Naive B cell (primary cell): Measurements from ENCODE around the gene CXCL10. TPM values are rescaled to one million over a fixed set of nuclear protein-coding genes. Genes with fewer than 3 reads are reported as not detected.
A peak's percentile ranks its signal among the peaks of the same experiment; 100 is the strongest.
"Not testable (repeated sequence)": the region's sequence is repeated elsewhere in the genome, so short reads cannot be mapped to it uniquely, and the experiment has no call there.

ENCODE experiments used
- ATAC-seq, 2 donors: fragments of 150-1000 bp; cut with Tn5 transposase; 2 replicates each; pipeline ENCODE4 v1.10.0; 2021; ENCODE audit warnings: low read depth in 2 of 2, mild to moderate bottlenecking in 2 of 2, moderate library complexity in 2 of 2
- DNase-seq: peaks from one replicate; pipeline ENCODE4 v3.0.0; 2022
- H3K27ac Mint-ChIP-seq, 6 donors: one replicate each; pipeline ENCODE4 v1.8.0; 2020 to 2022; ENCODE audit warnings: mild to moderate bottlenecking in 6 of 6, mixed read lengths in 6 of 6, moderate library complexity in 5 of 6, inconsistent platforms in 2 of 6
- H3K27me3 Mint-ChIP-seq, 3 donors: one replicate each; pipeline ENCODE4 v1.8.0; 2021 to 2022; ENCODE audit warnings: mixed read lengths in 3 of 3, mild to moderate bottlenecking in 1 of 3
- H3K36me3 Mint-ChIP-seq, 2 donors: one replicate each; pipeline ENCODE4 v1.8.0; 2020 to 2022; ENCODE audit warnings: mixed read lengths in 2 of 2, inconsistent platforms in 1 of 2, mild to moderate bottlenecking in 1 of 2
- H3K4me1 Mint-ChIP-seq, 3 donors: one replicate each; pipeline ENCODE4 v1.8.0; 2020 to 2022; ENCODE audit warnings: mixed read lengths in 3 of 3, inconsistent platforms in 1 of 3, mild to moderate bottlenecking in 1 of 3, moderate library complexity in 1 of 3
- H3K4me3 Mint-ChIP-seq, 8 donors: one replicate each; pipeline ENCODE4 v1.8.0; 2020 to 2022; ENCODE audit warnings: mild to moderate bottlenecking in 8 of 8, mixed read lengths in 8 of 8, moderate library complexity in 8 of 8, inconsistent platforms in 2 of 8
- H3K9me3 Mint-ChIP-seq, 7 donors: one replicate each; pipeline ENCODE4 v1.8.0; 2020 to 2022; ENCODE audit warnings: mixed read lengths in 7 of 7, mild to moderate bottlenecking in 5 of 7, inconsistent platforms in 2 of 7, moderate library complexity in 1 of 7
- polyA plus RNA-seq, 6 donors: library from polyadenylated mRNA; unstranded; fragments of 300-500 nt; fragmentation: Illumina TruSeq; gene quantifications; one replicate each; pipeline ENCODE4 v1.2.3, GENCODE V29; 2021; ENCODE audit warnings: low read depth in 6 of 6

CXCL10 gene
- polyA plus RNA-seq, 6 donors from 2014 or later = not detected

- ATAC-seq, H3K9me3 Mint-ChIP-seq, DNase-seq, H3K4me1 Mint-ChIP-seq, H3K27ac Mint-ChIP-seq, H3K36me3 Mint-ChIP-seq, H3K4me3 Mint-ChIP-seq: not testable (repeated sequence)
- peaks cover 13 to 20% (median 18%) of the 10 kb centered on the region in 3 donors for H3K27me3 Mint-ChIP-seq
These were observed 24.7 kb downstream of the CXCL10 start for GRCh38 chr4:75998525-75999147.

- H3K9me3 Mint-ChIP-seq = no peaks in the 10 kb centered on the region
- ATAC-seq (no peak), DNase-seq (no peak)
- no peak overlapping the region for H3K27ac Mint-ChIP-seq
- peaks cover 13 to 23% (median 22%) of the 10 kb centered on the region in 3 donors for H3K27me3 Mint-ChIP-seq
- no peak overlapping the region for H3K4me3 Mint-ChIP-seq
- H3K4me1 Mint-ChIP-seq = peaks cover 0 to 4% (median 0%) of the 10 kb centered on the region in 3 donors
- H3K36me3 Mint-ChIP-seq = no peaks in the 10 kb centered on the region
These were observed 25.4 kb downstream of the CXCL10 start for GRCh38 chr4:75997946-75998345.

DNA sequence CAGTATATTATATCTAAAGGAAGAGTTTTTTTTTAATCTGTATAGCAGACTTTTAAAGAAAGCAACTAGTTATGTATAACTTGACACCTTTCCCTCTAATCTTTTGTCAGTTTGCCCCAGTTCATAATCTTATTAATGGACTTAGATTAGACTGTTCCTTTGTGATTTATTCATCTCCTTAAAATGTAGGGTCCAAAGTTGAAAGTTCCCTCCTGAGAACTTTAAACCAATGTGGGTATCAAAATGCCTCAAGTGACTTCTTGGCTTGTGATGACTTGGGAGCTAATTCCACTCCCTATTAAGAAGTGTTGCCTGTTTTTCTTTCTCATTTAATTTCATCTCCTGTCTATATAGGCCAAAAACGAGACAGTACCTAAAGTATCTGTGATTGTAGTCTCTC lies 26.2 kb downstream of the CXCL10 start:
- peaks cover 9 to 18% (median 16%) of the 10 kb centered on the region in 3 donors for H3K27me3 Mint-ChIP-seq
- ATAC-seq (no peak), DNase-seq (no peak)
- no peak overlapping the region for H3K4me3 Mint-ChIP-seq
- H3K27ac Mint-ChIP-seq = no peak overlapping the region
- H3K36me3 Mint-ChIP-seq = no peaks in the 10 kb centered on the region
- H3K4me1 Mint-ChIP-seq = no peaks in the 10 kb centered on the region
- H3K9me3 Mint-ChIP-seq = no peaks in the 10 kb centered on the region

GRCh38 chr4:75995727-75996126 lies 27.6 kb downstream of the CXCL10 start:
- Mint-ChIP-seq H3K27me3 (peaks cover 9 to 18% (median 16%) of the 10 kb centered on the region in 3 donors), H3K27ac (no peak overlapping the region), H3K4me1 (peaks cover 0 to 8% (median 0%) of the 10 kb centered on the region in 3 donors), H3K36me3 (no peaks in the 10 kb centered on the region), H3K9me3 (no peaks in the 10 kb centered on the region), H3K4me3 (no peak overlapping the region)
- DNase-seq = peak; percentile 57
- ATAC-seq = peak in 1 of 2 donors; percentile 22

DNA sequence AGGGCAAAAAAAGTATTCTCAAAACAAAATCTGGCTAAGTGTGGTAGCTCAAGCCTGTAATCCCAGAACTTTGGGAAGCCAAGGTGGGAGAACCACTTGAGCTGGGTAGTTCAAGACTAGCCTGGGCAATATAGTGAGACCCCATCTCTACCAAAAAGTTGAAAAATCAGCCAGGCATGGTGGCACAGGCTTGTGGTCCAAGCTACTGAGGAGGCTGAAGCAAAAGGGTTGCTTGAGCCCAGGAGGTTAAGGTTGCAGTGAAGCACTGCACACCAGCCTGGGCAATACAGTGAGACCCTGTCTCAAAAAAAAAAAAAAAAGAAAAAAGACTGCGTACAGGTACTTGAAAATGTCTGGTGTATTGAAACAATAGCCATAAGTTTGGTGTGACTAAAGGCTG lies 30.8 kb downstream of the CXCL10 start:
- no peak for ATAC-seq
- Mint-ChIP-seq H3K27ac (no peak overlapping the region), H3K9me3 (peaks cover 0 to 4% (median 0%) of the 10 kb centered on the region in 7 donors), H3K36me3 (no peaks in the 10 kb centered on the region), H3K27me3 (peaks cover 9 to 18% (median 16%) of the 10 kb centered on the region in 3 donors), H3K4me3 (peak overlapping the region in 1 of 8 donors; percentile 44), H3K4me1 (peaks cover 21 to 38% (median 24%) of the 10 kb centered on the region in 3 donors)
- DNase-seq = no peak

GRCh38 chr4:75989846-75990528 lies 33.3 kb downstream of the CXCL10 start:
- H3K4me3 Mint-ChIP-seq = peak overlapping the region; percentile 87 to 99 (median 97)
- DNase-seq (no peak), ATAC-seq (no peak)
- H3K4me1 Mint-ChIP-seq = peaks cover 21 to 45% (median 31%) of the 10 kb centered on the region in 3 donors
- H3K27ac Mint-ChIP-seq = peak overlapping the region; percentile 90 to 98 (median 96)
- peaks cover 0 to 4% (median 0%) of the 10 kb centered on the region in 7 donors for H3K9me3 Mint-ChIP-seq
- peaks cover 5 to 16% (median 14%) of the 10 kb centered on the region in 3 donors for H3K27me3 Mint-ChIP-seq
- H3K36me3 Mint-ChIP-seq = no peaks in the 10 kb centered on the region

DNA sequence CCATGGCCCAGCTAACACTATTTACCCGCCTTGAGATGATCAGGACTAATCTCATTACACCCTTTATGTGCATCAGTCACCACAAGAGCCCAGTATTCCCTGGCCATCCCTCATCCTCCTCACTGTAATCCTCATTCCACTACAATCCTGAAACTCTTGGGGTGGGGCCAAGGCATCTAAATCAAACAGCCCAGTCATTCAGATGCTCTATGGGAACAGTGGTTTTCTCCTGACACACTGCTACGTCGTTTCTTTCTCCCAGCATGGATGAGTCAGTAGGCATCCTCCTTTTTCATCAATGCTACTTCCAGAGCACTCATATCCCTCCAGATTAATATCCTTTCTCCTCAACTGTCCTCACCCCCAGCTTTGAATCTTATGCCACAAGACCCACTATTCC lies 38.2 kb downstream of the CXCL10 start:
- DNase-seq = no peak
- Mint-ChIP-seq H3K9me3 (peaks cover 0 to 6% (median 0%) of the 10 kb centered on the region in 7 donors), H3K4me1 (peaks cover 25 to 34% (median 31%) of the 10 kb centered on the region in 3 donors), H3K4me3 (no peak overlapping the region), H3K27me3 (no peaks in the 10 kb centered on the region), H3K36me3 (peaks cover 9 to 17% of the 10 kb centered on the region in 2 donors), H3K27ac (no peak overlapping the region)
- ATAC-seq = no peak

DNA sequence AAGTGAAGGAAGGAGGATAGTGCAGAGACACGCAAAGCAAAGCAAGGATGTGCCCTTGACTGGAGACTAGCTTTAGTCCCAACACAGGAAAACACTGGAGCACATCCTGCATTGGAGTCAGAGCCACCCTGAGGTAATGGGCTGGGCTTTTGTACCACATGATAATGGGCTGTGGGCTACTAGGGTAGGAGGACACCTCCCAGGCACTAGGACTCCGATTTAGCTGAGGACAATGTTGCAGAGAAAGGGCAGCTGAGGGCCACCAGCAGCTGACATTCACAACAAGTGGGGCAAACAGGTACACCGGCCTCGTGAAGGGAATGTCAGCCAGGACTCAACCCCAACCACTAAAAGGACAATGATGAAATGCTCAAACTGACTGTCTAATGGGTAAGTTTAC lies 42.7 kb downstream of the CXCL10 start:
- ATAC-seq (no peak), DNase-seq (no peak)
- Mint-ChIP-seq H3K36me3 (peaks cover 32 to 39% of the 10 kb centered on the region in 2 donors), H3K4me3 (no peak overlapping the region), H3K27ac (peak overlapping the region in 2 of 6 donors; percentile 6 to 25), H3K27me3 (no peaks in the 10 kb centered on the region), H3K9me3 (peaks cover 0 to 6% (median 0%) of the 10 kb centered on the region in 7 donors), H3K4me1 (peaks cover 0 to 4% (median 2%) of the 10 kb centered on the region in 3 donors)

DNA sequence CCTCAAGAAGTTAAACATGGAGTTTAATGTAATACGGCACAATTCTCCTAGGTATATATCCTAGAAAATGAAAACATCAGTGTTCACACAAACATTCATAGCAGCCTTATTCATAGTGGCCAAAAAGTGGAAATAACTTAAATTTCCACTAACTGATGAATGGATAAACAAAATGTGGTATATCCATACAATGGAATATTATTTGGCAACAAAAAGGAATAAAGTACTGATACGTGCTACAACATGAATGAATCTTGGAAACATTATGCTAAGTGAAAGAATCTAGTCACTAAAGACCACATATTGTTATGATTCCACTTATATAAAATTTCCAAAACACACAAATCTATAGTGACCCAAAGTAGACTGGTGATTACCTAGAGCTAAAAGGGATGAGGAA lies 47.1 kb downstream of the CXCL10 start:
- ATAC-seq (no peak), DNase-seq (no peak)
- H3K4me3 Mint-ChIP-seq = no peak overlapping the region
- no peaks in the 10 kb centered on the region for H3K27me3 Mint-ChIP-seq
- no peak overlapping the region for H3K27ac Mint-ChIP-seq
- H3K36me3 Mint-ChIP-seq = peaks cover 39 to 53% of the 10 kb centered on the region in 2 donors
- peaks cover 0 to 2% (median 0%) of the 10 kb centered on the region in 7 donors for H3K9me3 Mint-ChIP-seq
- H3K4me1 Mint-ChIP-seq = peaks cover 0 to 4% (median 2%) of the 10 kb centered on the region in 3 donors

DNA sequence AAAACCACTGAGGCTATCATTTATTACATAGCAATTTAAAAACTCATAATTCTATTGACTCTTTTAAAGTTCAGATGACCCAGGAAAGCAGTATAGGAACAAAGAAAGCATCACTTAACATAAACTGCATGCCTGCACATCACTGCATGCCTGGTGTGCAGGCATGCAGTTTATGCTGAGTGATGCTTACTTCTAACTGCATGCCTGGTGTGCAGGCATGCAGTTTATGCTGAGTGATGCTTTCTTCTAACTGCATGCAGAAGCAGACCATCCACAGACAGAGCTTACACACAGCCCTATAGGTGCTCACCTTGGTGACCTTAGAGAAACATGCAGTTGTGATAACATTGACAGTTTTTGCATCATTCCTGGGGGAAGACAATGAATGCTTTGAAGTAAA lies 49.5 kb downstream of the CXCL10 start:
- Mint-ChIP-seq H3K9me3 (peaks cover 0 to 2% (median 0%) of the 10 kb centered on the region in 7 donors), H3K36me3 (peaks cover 36 to 60% of the 10 kb centered on the region in 2 donors), H3K27me3 (no peaks in the 10 kb centered on the region), H3K4me3 (no peak overlapping the region), H3K4me1 (no peaks in the 10 kb centered on the region), H3K27ac (no peak overlapping the region)
- ATAC-seq = no peak
- DNase-seq = no peak

Other genes starting within 250 kb of the CXCL10 start
- gene PPEF2, start 121.0 kb downstream of the CXCL10 start, polyA plus RNA-seq = not detected
- 10 to 100 TPM; 32.6 to 53.0 (median 42.9) TPM for gene NAAA, start 82.5 kb downstream of the CXCL10 start, polyA plus RNA-seq
- 10 to 100 TPM; 52.5 to 99.8 (median 91.5) TPM for gene SDAD1, start 32.6 kb downstream of the CXCL10 start, polyA plus RNA-seq
- not detected for gene CXCL9, start 16.0 kb downstream of the CXCL10 start, polyA plus RNA-seq
- not detected for gene CXCL11, start 12.6 kb upstream of the CXCL10 start, polyA plus RNA-seq
- gene ART3, start 51.2 kb upstream of the CXCL10 start, polyA plus RNA-seq = not detected
- gene NUP54, start 124.9 kb upstream of the CXCL10 start, polyA plus RNA-seq = 10 to 100 TPM; 23.9 to 43.5 (median 37.3) TPM
- 10 to 100 TPM in 5 of 6 donors, 1 to 10 TPM in 1; 8.7 to 17.2 (median 15.6) TPM for gene SCARB2, start 190.3 kb upstream of the CXCL10 start, polyA plus RNA-seq
- gene FAM47E, start 228.2 kb upstream of the CXCL10 start, polyA plus RNA-seq = under 1 TPM in 2 of 6 donors, not detected in 4; 0.31 to 0.60 TPM